OCI-LY3 (cell line): ENCODE data around the gene GRM4.

Experiments
- H2AFZ ChIP-seq: fragments of 200-600, 300-600 bp; shearing (Covaris generic); 2 replicates; pipeline ENCODE4 v1.6.0; 2014; ENCODE audit warnings: antibody characterized with exemption, low read depth, low read length
- H3K27ac ChIP-seq: fragments of 200-600, 300-600 bp; sonication (generic); 2 replicates; pipeline ENCODE4 v1.5.1; 2014; ENCODE audit warnings: mild to moderate bottlenecking, low read length, moderate library complexity, mixed read lengths
- H3K27me3 ChIP-seq: fragments of 200-600, 300-600 bp; sonication (generic); 2 replicates; pipeline ENCODE4 v1.6.1; 2014; ENCODE audit warnings: low read depth, low read length, mixed read lengths
- H3K36me3 ChIP-seq: fragments of 200-600, 300-600 bp; sonication (generic); replicated peaks from 2 replicates; pipeline ENCODE3; 2014; ENCODE audit warnings: low read depth, low read length, mixed read lengths
- H3K4me1 ChIP-seq: fragments of 300-600, 200-600 bp; sonication (generic); 2 replicates; pipeline ENCODE4 v1.6.1; 2014; ENCODE audit warnings: low read length, mixed read lengths
- H3K4me2 ChIP-seq: fragments of 200-600, 300-600 bp; sonication (generic); 2 replicates; pipeline ENCODE4 v1.6.1; 2014; ENCODE audit warnings: low read length, mixed read lengths
- H3K4me3 ChIP-seq: fragments of 300-600, 200-600 bp; sonication (generic); 2 replicates; pipeline ENCODE4 v1.5.1; 2014; ENCODE audit warnings: antibody characterized with exemption, mild to moderate bottlenecking, low read length, moderate library complexity
- H3K79me2 ChIP-seq: fragments of 300-600, 200-600 bp; shearing (Covaris generic); 2 replicates; pipeline ENCODE4 v1.6.1; 2014; ENCODE audit warnings: mild to moderate bottlenecking, low read length, mixed read lengths
- H3K9ac ChIP-seq: fragments of 300-600, 200-600 bp; shearing (Covaris generic); 2 replicates; pipeline ENCODE4 v1.6.0; 2014; ENCODE audit warnings: mild to moderate bottlenecking, low read length, moderate library complexity
- H3K9me3 ChIP-seq: fragments of 200-600, 300-600 bp; shearing (Covaris generic); 2 replicates; pipeline ENCODE4 v1.6.1; 2014; ENCODE audit warnings: low read length, mixed read lengths; ENCODE audit not compliant: insufficient read depth
- H4K20me1 ChIP-seq: fragments of 200-600, 300-600 bp; sonication (generic); 2 replicates; pipeline ENCODE4 v1.6.1; 2016; ENCODE audit warnings: low read length, mixed read lengths; ENCODE audit not compliant: insufficient read depth
- CTCF ChIP-seq: fragments of 200-600, 300-600 bp; sonication (generic); IDR thresholded peaks from 2 replicates; pipeline ENCODE4 v1.5.1; 2014; ENCODE audit warnings: antibody characterized with exemption, low read length, low read depth
- EZH2phosphoT487 ChIP-seq: fragments of 200-600 bp; shearing (Covaris generic); IDR thresholded peaks from 2 replicates; pipeline ENCODE4 v1.6.1; 2018; ENCODE audit warnings: antibody characterized with exemption, mixed run types, low read depth

The GRM4 gene

GRCh38 chr6:33983721-33984465 is 162.0 kb downstream of the GRM4 start:
- no peaks in the 10 kb centered on the region for H4K20me1 ChIP-seq
- H3K4me1 ChIP-seq: no peaks in the 10 kb centered on the region
- H3K9me3 ChIP-seq: no peaks in the 10 kb centered on the region
- H3K79me2 ChIP-seq: no peaks in the 10 kb centered on the region
- H3K36me3 ChIP-seq: no peaks in the 10 kb centered on the region
- H3K27me3 ChIP-seq: no peaks in the 10 kb centered on the region
- no peak overlapping the region for H3K9ac ChIP-seq
- H3K4me2 ChIP-seq: no peak overlapping the region
- H2AFZ ChIP-seq: no peak overlapping the region
- no peak overlapping the region for H3K27ac ChIP-seq
- no peak overlapping the region for H3K4me3 ChIP-seq
- no peak for TF ChIP-seq EZH2phosphoT487
- no peak for TF ChIP-seq CTCF

GRCh38 chr6:33983109-33983716 is 162.7 kb downstream of the GRM4 start:
- H3K4me3 ChIP-seq: no peak overlapping the region
- no peaks in the 10 kb centered on the region for H4K20me1 ChIP-seq
- H3K4me2 ChIP-seq: no peak overlapping the region
- no peaks in the 10 kb centered on the region for H3K4me1 ChIP-seq
- no peak overlapping the region for H3K27ac ChIP-seq
- H2AFZ ChIP-seq: no peak overlapping the region
- no peaks in the 10 kb centered on the region for H3K79me2 ChIP-seq
- no peaks in the 10 kb centered on the region for H3K27me3 ChIP-seq
- no peaks in the 10 kb centered on the region for H3K36me3 ChIP-seq
- no peak overlapping the region for H3K9ac ChIP-seq
- no peaks in the 10 kb centered on the region for H3K9me3 ChIP-seq
- no peak for TF ChIP-seq CTCF
- TF ChIP-seq EZH2phosphoT487: no peak

GRCh38 chr6:33981861-33982260 is 164.0 kb downstream of the GRM4 start:
- Histone ChIP-seq H3K9ac (no peak overlapping the region), H3K27me3 (no peaks in the 10 kb centered on the region), H3K4me2 (no peak overlapping the region), H3K27ac (no peak overlapping the region), H3K4me3 (no peak overlapping the region), H3K9me3 (no peaks in the 10 kb centered on the region), H4K20me1 (no peaks in the 10 kb centered on the region), H3K4me1 (no peaks in the 10 kb centered on the region), H3K79me2 (no peaks in the 10 kb centered on the region), H3K36me3 (no peaks in the 10 kb centered on the region), H2AFZ (no peak overlapping the region)
- no peak for TF ChIP-seq EZH2phosphoT487
- no peak for TF ChIP-seq CTCF

- no peaks in the 10 kb centered on the region for H3K9me3 ChIP-seq
- no peak overlapping the region for H3K27ac ChIP-seq
- no peaks in the 10 kb centered on the region for H3K36me3 ChIP-seq
- no peaks in the 10 kb centered on the region for H4K20me1 ChIP-seq
- TF ChIP-seq CTCF: no peak
- H3K4me3 ChIP-seq: no peak overlapping the region
- H3K9ac ChIP-seq: no peak overlapping the region
- H3K4me1 ChIP-seq: no peaks in the 10 kb centered on the region
- no peak overlapping the region for H2AFZ ChIP-seq
- no peak overlapping the region for H3K4me2 ChIP-seq
- H3K79me2 ChIP-seq: no peaks in the 10 kb centered on the region
- H3K27me3 ChIP-seq: no peaks in the 10 kb centered on the region
Observed at GRCh38 chr6:33981421-33981820, 164.5 kb downstream of the GRM4 start.
